GM19193 (cell line): ENCODE measurements around the gene FARP2.

ENCODE experiments used
- POLR2A ChIP-seq: IDR thresholded peaks from 4 replicates; pipeline ENCODE4 v1.6.1; 2011; ENCODE audit not compliant: insufficient read depth, insufficient read length; ENCODE audit errors: extremely low read depth

FARP2 gene

GRCh38 chr2:241498115-241499070 is 142.3 kb downstream of the FARP2 start:
- no peak for TF ChIP-seq POLR2A

DNA sequence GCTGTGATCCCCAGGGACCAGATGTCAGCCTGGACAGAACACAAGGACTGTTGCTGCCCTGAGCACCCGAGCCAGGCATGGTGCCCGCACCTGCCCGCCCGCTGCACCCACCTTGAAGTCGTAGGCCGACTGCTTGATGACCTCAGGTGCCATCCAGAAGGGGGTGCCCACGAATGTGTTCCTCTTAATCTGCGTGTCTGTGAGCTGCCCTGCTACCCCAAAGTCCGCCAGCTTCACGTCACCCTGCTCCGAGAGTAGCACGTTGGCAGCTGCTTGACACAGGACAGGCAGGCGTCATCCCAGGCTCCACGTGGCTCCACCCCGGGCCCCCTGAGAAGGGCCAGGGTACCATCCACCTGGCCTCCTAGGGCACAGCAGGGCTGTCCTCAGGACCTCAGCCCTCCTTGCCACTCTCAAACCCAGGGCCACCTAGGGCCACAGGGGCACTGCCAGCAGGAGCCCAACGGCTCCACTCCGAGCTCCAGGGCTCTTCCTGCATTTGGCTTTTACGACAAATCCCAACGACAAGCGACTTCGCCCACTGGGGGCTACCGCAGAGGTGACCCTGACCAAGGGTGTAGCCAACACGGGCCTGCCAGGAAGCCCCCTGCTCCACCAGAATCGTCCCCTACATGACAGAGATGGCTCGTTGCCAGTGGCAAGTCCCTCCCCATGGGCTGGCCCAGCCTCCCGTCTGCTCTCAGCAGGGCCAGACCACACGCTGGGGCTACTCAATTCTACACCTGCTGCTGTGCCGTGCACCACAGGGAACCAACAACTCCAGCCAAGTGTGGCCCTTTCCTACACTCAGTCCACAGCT is 143.3 kb downstream of the FARP2 start:
- TF ChIP-seq POLR2A = no peak

DNA sequence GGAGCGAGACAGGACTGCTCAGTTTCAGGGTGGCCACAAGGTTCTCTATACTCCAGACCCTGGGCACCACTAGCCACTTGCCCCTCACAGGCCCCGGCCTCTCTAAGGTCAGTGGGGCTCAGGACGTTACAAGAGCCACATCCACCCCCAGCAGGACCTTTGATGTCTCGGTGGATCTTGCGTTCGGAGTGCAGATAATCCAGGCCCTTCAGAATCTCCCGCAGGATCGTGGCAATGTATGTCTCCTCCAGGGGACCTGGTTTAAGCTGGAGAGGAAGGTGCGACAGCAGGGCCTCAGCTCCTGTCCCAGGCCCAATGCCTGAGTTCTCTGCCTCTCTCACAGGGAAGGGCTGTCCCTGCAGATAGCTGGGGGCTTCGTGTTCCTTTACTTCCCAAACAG is 143.9 kb downstream of the FARP2 start:
- TF ChIP-seq POLR2A = no peak

DNA sequence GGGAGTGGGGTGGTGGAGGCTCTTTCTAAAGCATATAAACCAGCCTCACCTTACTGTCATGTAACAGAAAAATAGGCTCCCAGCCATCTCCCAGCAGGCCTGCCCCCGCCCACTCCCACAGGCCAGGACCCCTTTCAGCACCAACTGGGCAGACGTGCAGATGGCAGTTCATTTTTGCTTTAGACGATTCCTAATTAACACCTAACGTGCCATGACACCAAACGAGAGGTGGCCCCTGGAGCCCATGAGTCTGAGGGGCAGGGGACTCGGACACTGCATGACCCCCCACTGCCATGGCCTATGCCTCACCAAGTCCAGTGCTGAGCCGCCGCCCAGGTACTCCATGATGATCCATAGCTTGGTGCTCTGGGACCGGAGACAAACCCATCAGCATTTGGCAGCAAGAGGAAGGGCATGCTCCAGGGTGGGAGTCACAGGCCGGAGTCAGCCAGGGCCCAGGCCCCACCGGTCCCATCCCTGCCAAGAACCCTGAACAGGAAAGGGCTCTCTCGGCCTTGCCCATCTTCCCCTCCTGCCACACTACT is 144.4 kb downstream of the FARP2 start:
- no peak for TF ChIP-seq POLR2A

GRCh38 chr2:241501099-241501541 is 145.0 kb downstream of the FARP2 start:
- TF ChIP-seq POLR2A = no peak

- TF ChIP-seq POLR2A = no peak
These were observed 145.5 kb downstream of the FARP2 start for GRCh38 chr2:241501551-241501950.

DNA sequence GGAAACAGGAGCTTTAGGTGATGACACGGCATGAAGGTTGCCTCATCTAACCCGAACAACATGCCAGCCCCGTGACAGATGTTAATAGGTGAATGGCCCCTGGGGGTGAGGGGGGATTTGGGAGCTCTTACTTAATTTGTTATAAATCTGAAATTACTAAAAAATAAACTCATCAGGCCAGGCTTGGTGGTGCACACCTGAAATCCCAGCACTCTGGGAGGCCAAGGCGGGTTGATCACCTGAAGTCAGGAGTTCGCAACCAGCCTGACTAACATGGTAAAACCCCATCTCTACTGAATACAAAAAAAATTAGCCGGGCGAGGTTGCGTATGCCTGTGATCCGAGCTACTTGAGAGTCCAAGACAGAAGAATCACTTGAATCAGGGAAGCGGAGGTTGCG is 146.2 kb downstream of the FARP2 start:
- TF ChIP-seq POLR2A = no peak

DNA sequence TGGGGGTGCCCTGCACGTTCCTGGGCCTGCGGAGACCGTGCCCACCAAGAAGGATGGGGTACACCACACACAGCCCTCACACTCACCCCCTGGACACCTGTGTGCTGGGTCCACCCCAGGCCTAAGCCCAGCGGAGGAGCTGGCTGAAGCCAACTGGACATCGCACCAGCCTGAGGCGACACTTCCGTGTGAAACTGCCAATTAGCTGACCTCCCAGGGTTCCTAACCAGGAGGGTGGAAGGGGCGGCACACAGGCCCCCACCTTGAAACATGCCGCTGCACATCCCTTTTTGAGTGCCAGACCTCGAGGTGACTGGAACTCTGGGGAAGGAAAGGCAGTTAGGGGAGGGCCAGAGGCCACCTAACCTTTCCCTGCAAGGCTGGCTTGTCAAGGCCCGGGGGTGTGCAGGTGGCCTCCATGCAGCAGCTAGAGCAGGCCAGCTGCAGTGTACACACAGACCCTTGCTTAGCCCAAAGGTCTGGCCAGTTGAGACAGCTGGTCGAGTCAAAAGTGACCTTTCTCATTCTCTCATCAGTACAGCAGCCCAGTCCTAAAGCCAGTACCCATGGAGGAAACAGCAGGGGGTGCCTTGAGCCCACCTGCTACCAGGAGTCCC is 147.8 kb downstream of the FARP2 start:
- TF ChIP-seq POLR2A = no peak

DNA sequence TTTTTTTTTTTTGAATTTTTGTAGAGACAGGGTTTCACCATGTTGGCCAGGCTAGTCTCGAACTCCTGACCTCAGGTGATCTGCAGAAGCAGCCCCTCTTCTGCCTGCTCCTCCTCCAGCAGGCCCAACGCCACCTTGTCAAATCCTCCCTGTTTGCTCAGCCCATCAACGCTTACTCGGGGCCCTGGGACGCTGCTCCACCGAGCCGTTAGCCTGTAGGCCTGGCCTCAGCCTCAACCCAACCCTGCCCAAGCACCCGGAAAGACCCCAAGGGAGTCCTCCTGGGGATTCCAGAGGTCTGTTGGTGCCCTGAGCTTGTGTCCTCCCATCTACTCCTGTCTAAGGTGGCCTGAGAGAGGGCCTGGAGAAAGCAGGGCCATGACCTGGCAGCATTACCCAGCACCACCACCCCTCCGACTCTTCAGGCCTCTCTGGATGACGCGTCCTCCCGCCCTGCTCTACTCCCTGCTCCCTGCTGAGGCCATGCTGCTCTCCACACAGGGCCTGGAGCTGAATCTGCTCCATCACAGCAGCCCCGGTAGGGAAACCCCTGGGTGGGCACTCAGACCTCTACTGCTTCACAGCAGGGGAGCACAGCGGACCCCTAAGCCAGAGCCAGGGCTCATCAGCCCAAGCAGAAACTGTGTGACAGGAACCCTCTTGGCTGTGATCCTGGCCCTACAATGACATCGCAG is 149.1 kb downstream of the FARP2 start:
- no peak for TF ChIP-seq POLR2A

DNA sequence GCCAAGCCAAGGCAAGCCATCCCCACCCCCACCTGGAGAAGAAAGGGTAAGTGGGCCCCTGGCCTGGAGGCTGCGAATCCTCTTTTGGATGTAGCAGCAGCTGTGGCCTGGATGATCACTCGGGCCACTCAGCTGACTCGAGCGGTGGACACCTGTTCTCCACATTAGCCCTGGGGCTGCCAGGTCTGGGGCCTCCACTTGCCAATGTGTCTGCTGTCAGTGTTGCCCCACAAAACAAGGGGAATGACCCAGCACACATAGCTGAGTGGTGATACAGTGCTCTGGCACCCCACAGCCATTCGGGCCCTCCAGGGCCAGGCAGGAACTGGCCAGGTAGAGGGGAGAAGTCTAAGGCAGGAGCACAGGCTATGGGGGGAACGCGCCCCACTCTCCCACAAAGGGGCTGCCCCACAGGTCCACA is 149.7 kb downstream of the FARP2 start:
- no peak for TF ChIP-seq POLR2A

DNA sequence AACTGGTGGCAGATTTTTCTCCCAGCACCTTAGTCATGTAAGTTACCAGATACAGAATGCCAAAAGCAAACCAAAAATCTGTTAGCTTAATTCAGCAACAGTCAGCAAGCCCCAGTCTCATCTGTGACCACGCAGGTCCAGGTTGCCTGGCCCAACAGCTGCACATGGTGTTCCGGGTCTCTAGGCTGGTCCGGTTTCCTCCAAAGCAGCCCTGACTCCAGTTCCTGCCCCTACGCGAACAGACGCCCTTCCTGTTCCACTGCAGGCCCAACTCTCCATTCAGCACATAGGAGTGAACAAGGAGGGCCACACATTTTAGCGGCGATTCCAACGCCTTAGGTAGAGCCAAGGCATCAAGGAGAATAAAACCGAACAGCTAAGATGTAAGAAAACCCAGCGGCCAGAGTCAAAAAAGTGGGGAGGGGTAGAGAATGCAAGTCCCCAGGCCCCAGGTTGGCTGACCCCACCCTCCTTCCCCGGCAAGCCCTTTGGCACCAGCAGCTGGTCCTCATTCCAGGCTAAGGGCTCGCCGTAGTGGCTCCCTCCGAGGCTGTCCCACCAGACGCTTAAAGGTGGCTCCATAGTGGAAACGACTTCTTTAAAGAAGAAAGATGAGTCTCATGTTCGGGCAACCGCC is 150.8 kb downstream of the FARP2 start:
- TF ChIP-seq POLR2A = no peak

DNA sequence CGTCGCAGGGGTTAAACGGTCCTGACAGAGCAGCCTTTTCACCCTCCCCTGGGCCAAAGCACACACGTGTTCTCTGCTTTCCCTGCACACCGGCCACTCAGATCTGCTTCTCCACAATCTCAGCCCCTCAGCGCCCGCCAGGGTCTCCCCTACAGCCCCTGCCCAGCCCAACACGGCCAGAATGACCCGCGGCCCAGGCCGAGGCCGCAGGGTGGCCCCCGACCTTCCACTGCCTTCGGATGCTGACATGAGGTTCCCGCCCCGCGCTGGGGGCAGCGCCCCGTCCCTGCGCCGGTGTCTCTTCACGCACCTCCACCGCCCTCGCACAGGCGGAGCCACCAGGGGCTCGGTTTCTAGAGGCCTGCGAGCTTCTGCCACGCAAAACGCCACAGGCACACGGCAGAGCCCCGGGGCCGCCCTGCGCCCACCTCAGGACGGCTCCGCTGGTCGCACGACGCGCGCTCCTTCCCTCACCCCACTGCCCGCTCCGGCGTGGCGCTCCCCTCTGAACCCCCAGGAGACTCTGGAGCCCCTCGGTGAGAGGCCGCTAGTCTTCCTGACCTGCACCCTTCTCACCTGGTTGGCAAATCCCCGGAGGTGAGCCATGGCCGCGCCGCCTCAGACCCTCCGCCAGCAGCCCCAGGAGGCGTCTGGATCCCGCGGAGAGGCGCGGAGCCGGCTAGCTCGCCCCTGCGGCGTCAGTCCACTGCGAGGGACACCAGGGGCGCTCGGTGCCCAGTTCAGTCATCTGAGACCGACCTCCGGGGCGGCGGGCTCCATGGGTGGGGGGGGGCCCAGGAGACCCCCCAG is 151.6 kb downstream of the FARP2 start:
- no peak for TF ChIP-seq POLR2A

DNA sequence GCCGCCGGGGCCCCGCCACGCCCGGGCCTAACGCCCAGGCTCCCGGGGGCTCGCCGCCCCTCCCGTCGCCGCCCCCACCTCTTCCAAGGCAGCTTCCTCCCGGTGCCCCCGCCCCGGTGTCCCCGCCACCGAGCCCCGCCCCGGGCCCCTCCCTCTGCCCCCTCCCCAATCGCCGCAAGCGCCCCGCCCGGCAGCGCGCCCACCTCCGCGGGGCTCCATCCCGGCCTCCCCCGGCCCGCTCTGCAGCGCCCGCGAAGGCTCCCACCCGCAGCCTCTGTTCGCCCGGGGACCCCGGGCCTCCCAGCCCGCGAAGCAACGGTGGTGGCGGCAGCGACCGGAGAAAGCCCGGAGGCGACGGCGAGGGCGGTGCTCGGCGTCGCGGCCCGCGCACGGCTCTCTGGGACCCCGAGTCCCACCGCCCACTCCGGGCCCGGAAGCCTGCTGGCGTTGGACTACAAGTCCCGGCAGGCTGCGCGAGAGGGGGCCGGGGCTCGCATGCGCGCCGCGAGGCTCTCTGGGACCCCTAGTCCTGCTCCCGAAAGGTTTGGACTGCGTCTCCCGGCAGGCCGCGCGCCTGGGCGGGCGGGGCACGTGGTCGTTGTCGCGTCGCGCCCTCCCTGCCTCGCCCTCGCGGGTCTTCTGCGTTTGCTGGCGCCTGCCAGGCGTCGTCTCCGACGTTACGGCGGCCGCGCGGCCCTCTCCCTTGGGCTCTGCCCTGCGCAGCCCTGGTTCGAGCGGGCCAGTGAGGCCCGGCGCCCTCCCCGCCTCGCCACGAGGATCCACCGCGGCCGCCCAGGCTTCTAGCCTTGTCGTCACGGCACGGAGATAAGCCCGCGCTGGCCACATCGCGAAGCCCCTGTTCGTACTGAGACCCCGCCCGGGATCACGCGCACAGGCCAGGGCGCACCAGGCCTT is 152.4 kb downstream of the FARP2 start, which contains the start of gene STK25:
Gene STK25, minus strand, starts transcription at position 345 of the 915 bp plus-strand sequence. CDS start 549 bp downstream, outside the sequence.
- TF ChIP-seq POLR2A = peak; percentile 73
